IPS DF 4.7 (cell line): ENCODE results near the gene VPS50.
"Not testable (repeated sequence)": the region's sequence is repeated elsewhere in the genome, so short reads cannot be mapped to it uniquely, and the experiment has no call there.

Experiments used
- DNase-seq: peaks from one replicate; pipeline ENCODE4 v3.0.0-alpha.2; 2013; ENCODE audit warnings: low spot score; ENCODE audit errors: extremely low read depth

Gene VPS50

GRCh38 chr7:93239824-93240223, 7.7 kb downstream of the VPS50 start:
- DNase-seq, result no peak

- no peak for DNase-seq
Observed at GRCh38 chr7:93242106-93242505, 9.9 kb downstream of the VPS50 start.

GRCh38 chr7:93245525-93246432, 13.6 kb downstream of the VPS50 start:
- DNase-seq, result no peak

- DNase-seq, result no peak
Observed at GRCh38 chr7:93249491-93250148, 17.5 kb downstream of the VPS50 start.

GRCh38 chr7:93258661-93259060, 26.5 kb downstream of the VPS50 start:
- DNase-seq, result no peak

GRCh38 chr7:93262535-93262934, 30.4 kb downstream of the VPS50 start:
- DNase-seq, result no peak

GRCh38 chr7:93265220-93265619, 33.1 kb downstream of the VPS50 start:
- DNase-seq, result no peak

- no peak for DNase-seq
Observed at GRCh38 chr7:93279541-93279940, 47.4 kb downstream of the VPS50 start.

- DNase-seq, result no peak
Observed at GRCh38 chr7:93284908-93285307, 52.7 kb downstream of the VPS50 start.

- DNase-seq, result no peak
Observed at GRCh38 chr7:93293229-93293628, 61.1 kb downstream of the VPS50 start.

GRCh38 chr7:93298206-93298605, 66.0 kb downstream of the VPS50 start:
- DNase-seq, result no peak

- no peak for DNase-seq
Observed at GRCh38 chr7:93298671-93299070, 66.5 kb downstream of the VPS50 start.

- no peak for DNase-seq
Observed at GRCh38 chr7:93301736-93302135, 69.6 kb downstream of the VPS50 start.

GRCh38 chr7:93307131-93307660, 75.0 kb downstream of the VPS50 start:
- no peak for DNase-seq

- no peak for DNase-seq
Observed at GRCh38 chr7:93307943-93308342, 75.8 kb downstream of the VPS50 start.

- DNase-seq, result no peak
Observed at GRCh38 chr7:93310346-93310745, 78.2 kb downstream of the VPS50 start.

GRCh38 chr7:93314449-93314848, 82.3 kb downstream of the VPS50 start:
- DNase-seq, result no peak

- no peak for DNase-seq
Observed at GRCh38 chr7:93315896-93316295, 83.7 kb downstream of the VPS50 start.

GRCh38 chr7:93316730-93317129, 84.6 kb downstream of the VPS50 start:
- no peak for DNase-seq

- DNase-seq, result no peak
Observed at GRCh38 chr7:93320887-93321286, 88.7 kb downstream of the VPS50 start.

- DNase-seq, result not testable (repeated sequence)
Observed at GRCh38 chr7:93326291-93326690, 94.1 kb downstream of the VPS50 start.

- no peak for DNase-seq
Observed at GRCh38 chr7:93327006-93327633, 95.0 kb downstream of the VPS50 start.
